ENCODE measurements around the gene ZNHIT1. TPM values are rescaled to one million over a fixed set of nuclear protein-coding genes. Genes with fewer than 3 reads are reported as not detected.

ZNHIT1 gene
- total and polyA plus RNA-seq, 3 experiments from 2014 or later: 50.6 to 66.2 (median 51.7) TPM

- Histone ChIP-seq H3K36me3 (ENCODE audit: insufficient read depth, low read length) (peaks cover 13% of the 10 kb centered on the region), H3K27ac (ENCODE audit: low read depth, low read length) (no peak overlapping the region), H3K27me3 (ENCODE audit: insufficient read depth, low read length, poor library complexity, severe bottlenecking) (no peaks in the 10 kb centered on the region), H3K9me3 (ENCODE audit: low read length) (no peaks in the 10 kb centered on the region), H3K4me1 (ENCODE audit: insufficient read depth, low read length) (no peaks in the 10 kb centered on the region), H3K4me3 (ENCODE audit: low read length) (no peak overlapping the region)
- POLR2A ChIA-PET: no interaction called here
- Mint-ChIP-seq H3K9me3 (no peaks in the 10 kb centered on the region), H3K36me3 (peaks cover 0 to 44% (median 0%) of the 10 kb centered on the region in 3 donors), H3K4me1 (peaks cover 0 to 5% (median 0%) of the 10 kb centered on the region in 3 donors), H3K27ac (peak overlapping the region in 1 of 8 donors; percentile 47), H3K27me3 (peaks cover 0 to 1% of the 10 kb centered on the region in 2 donors), H3K4me3 (no peak overlapping the region)
- DNase-seq: no peak
- CTCF ChIA-PET: interaction anchor here (1.0 to 2.6 kb wide), 4 partner anchors 9 to 47 kb away, joined by 3 to 18 read pairs (median 4); no protein-coding TSS in a partner anchor
These were observed 17.1 kb downstream of the ZNHIT1 start for GRCh38 chr7:101235050-101235449.

- H3K4me1 ChIP-seq (ENCODE audit: insufficient read depth, low read length): no peaks in the 10 kb centered on the region
- POLR2A ChIA-PET: no interaction called here
- no peak overlapping the region for H3K4me3 ChIP-seq (ENCODE audit: low read length)
- Mint-ChIP-seq H3K27me3 (peaks cover 0 to 1% of the 10 kb centered on the region in 2 donors), H3K36me3 (peaks cover 0 to 47% (median 0%) of the 10 kb centered on the region in 3 donors), H3K27ac (peak overlapping the region in 1 of 8 donors; percentile 80), H3K4me3 (no peak overlapping the region), H3K4me1 (peaks cover 0 to 3% (median under 1%) of the 10 kb centered on the region in 3 donors), H3K9me3 (no peaks in the 10 kb centered on the region)
- no peaks in the 10 kb centered on the region for H3K27me3 ChIP-seq (ENCODE audit: insufficient read depth, low read length, poor library complexity, severe bottlenecking)
- H3K9me3 ChIP-seq (ENCODE audit: low read length): no peaks in the 10 kb centered on the region
- CTCF ChIA-PET: interaction anchor here (1.2 to 2.6 kb wide), 3 partner anchors 8 to 47 kb away, joined by 3 to 18 read pairs (median 6); no protein-coding TSS in a partner anchor
- peaks cover 16% of the 10 kb centered on the region for H3K36me3 ChIP-seq (ENCODE audit: insufficient read depth, low read length)
- no peak for DNase-seq
- no peak overlapping the region for H3K27ac ChIP-seq (ENCODE audit: low read depth, low read length)
These were observed 17.6 kb downstream of the ZNHIT1 start for GRCh38 chr7:101235522-101235921.

GRCh38 chr7:101236292-101236835 lies 18.4 kb downstream of the ZNHIT1 start:
- H3K27me3 Mint-ChIP-seq: peaks cover 0 to 1% of the 10 kb centered on the region in 2 donors
- H3K36me3 ChIP-seq (ENCODE audit: insufficient read depth, low read length): peaks cover 20% of the 10 kb centered on the region
- CTCF ChIA-PET: interaction anchor here (2.0 to 2.6 kb wide), 2 partner anchors 7 to 46 kb away, joined by 6 to 18 read pairs; no protein-coding TSS in a partner anchor
- H3K4me1 Mint-ChIP-seq: peaks cover 0 to 4% (median 0%) of the 10 kb centered on the region in 3 donors
- POLR2A ChIA-PET: interaction anchor here (0.9 kb wide), 1 partner anchor 19 kb away, joined by 3 read pairs; the partner anchor contains the start of genes PLOD3 and ZNHIT1
- H3K27ac ChIP-seq (ENCODE audit: low read depth, low read length): no peak overlapping the region
- H3K27ac Mint-ChIP-seq: no peak overlapping the region
- H3K9me3 ChIP-seq (ENCODE audit: low read length): no peaks in the 10 kb centered on the region
- no peak overlapping the region for H3K4me3 Mint-ChIP-seq
- DNase-seq: no peak
- no peaks in the 10 kb centered on the region for H3K27me3 ChIP-seq (ENCODE audit: insufficient read depth, low read length, poor library complexity, severe bottlenecking)
- H3K36me3 Mint-ChIP-seq: peaks cover 0 to 47% (median 0%) of the 10 kb centered on the region in 3 donors
- no peaks in the 10 kb centered on the region for H3K9me3 Mint-ChIP-seq
- H3K4me1 ChIP-seq (ENCODE audit: insufficient read depth, low read length): no peaks in the 10 kb centered on the region
- no peak overlapping the region for H3K4me3 ChIP-seq (ENCODE audit: low read length)

GRCh38 chr7:101237206-101238067 lies 19.5 kb downstream of the ZNHIT1 start, which contains the start of gene CLDN15:
CLDN15 (minus strand) TSS chr7:101237802; CDS start chr7:101237581, 221 bp downstream.
- peaks cover 0 to 1% of the 10 kb centered on the region in 2 donors for H3K27me3 Mint-ChIP-seq
- H3K9me3 Mint-ChIP-seq: no peaks in the 10 kb centered on the region
- ChIA-PET CTCF (no interaction called here), POLR2A (interaction anchor here (0.9 kb wide), 1 partner anchor 20 kb away, joined by 3 read pairs; the partner anchor contains the start of genes PLOD3 and ZNHIT1)
- H3K4me3 ChIP-seq (ENCODE audit: low read length): no peak within 1 kb of the TSS
- no peak within 1 kb of the TSS for H3K27ac Mint-ChIP-seq
- H3K27ac ChIP-seq (ENCODE audit: low read depth, low read length): no peak within 1 kb of the TSS
- H3K4me1 ChIP-seq (ENCODE audit: insufficient read depth, low read length): no peaks in the 10 kb centered on the region
- peaks cover 0 to 43% (median 0%) of the 10 kb centered on the region in 3 donors for H3K36me3 Mint-ChIP-seq
- H3K4me3 Mint-ChIP-seq: no peak within 1 kb of the TSS
- H3K36me3 ChIP-seq (ENCODE audit: insufficient read depth, low read length): peaks cover 20% of the 10 kb centered on the region
- no peak for DNase-seq
- H3K9me3 ChIP-seq (ENCODE audit: low read length): no peaks in the 10 kb centered on the region
- H3K27me3 ChIP-seq (ENCODE audit: insufficient read depth, low read length, poor library complexity, severe bottlenecking): no peaks in the 10 kb centered on the region
- H3K4me1 Mint-ChIP-seq: peaks cover 2 to 8% (median 5%) of the 10 kb centered on the region in 3 donors

- Mint-ChIP-seq H3K36me3 (peaks cover 0 to 46% (median 0%) of the 10 kb centered on the region in 3 donors), H3K9me3 (no peaks in the 10 kb centered on the region), H3K4me3 (no peak overlapping the region), H3K27ac (no peak overlapping the region), H3K27me3 (peaks cover 0 to 1% of the 10 kb centered on the region in 2 donors), H3K4me1 (peaks cover 4 to 17% (median 12%) of the 10 kb centered on the region in 3 donors)
- peaks cover 20% of the 10 kb centered on the region for H3K36me3 ChIP-seq (ENCODE audit: insufficient read depth, low read length)
- H3K27me3 ChIP-seq (ENCODE audit: insufficient read depth, low read length, poor library complexity, severe bottlenecking): no peaks in the 10 kb centered on the region
- POLR2A ChIA-PET: no interaction called here
- no peaks in the 10 kb centered on the region for H3K9me3 ChIP-seq (ENCODE audit: low read length)
- CTCF ChIA-PET: interaction anchor here (1.4 kb wide), 1 partner anchor 46 kb away, joined by 6 read pairs; no protein-coding TSS in a partner anchor
- H3K4me3 ChIP-seq (ENCODE audit: low read length): no peak overlapping the region
- H3K27ac ChIP-seq (ENCODE audit: low read depth, low read length): no peak overlapping the region
- H3K4me1 ChIP-seq (ENCODE audit: insufficient read depth, low read length): peaks cover 9% of the 10 kb centered on the region
- no peak for DNase-seq
These were observed 20.5 kb downstream of the ZNHIT1 start for GRCh38 chr7:101238226-101239182.

GRCh38 chr7:101239191-101239950 lies 21.4 kb downstream of the ZNHIT1 start:
- Mint-ChIP-seq H3K9me3 (no peaks in the 10 kb centered on the region), H3K36me3 (peaks cover 0 to 52% (median 0%) of the 10 kb centered on the region in 3 donors), H3K4me1 (peaks cover 11 to 26% (median 19%) of the 10 kb centered on the region in 3 donors), H3K27me3 (peaks cover 0 to 1% of the 10 kb centered on the region in 2 donors), H3K27ac (no peak overlapping the region), H3K4me3 (no peak overlapping the region)
- ChIA-PET POLR2A (no interaction called here), CTCF (interaction anchor here (1.4 kb wide), 1 partner anchor 47 kb away, joined by 6 read pairs; no protein-coding TSS in a partner anchor)
- no peaks in the 10 kb centered on the region for H3K9me3 ChIP-seq (ENCODE audit: low read length)
- no peak overlapping the region for H3K4me3 ChIP-seq (ENCODE audit: low read length)
- no peak for DNase-seq
- no peaks in the 10 kb centered on the region for H3K27me3 ChIP-seq (ENCODE audit: insufficient read depth, low read length, poor library complexity, severe bottlenecking)
- H3K36me3 ChIP-seq (ENCODE audit: insufficient read depth, low read length): peaks cover 20% of the 10 kb centered on the region
- H3K27ac ChIP-seq (ENCODE audit: low read depth, low read length): peak overlapping the region; percentile 47
- H3K4me1 ChIP-seq (ENCODE audit: insufficient read depth, low read length): peaks cover 16% of the 10 kb centered on the region

- CTCF ChIA-PET: no interaction called here
- no peak for DNase-seq
These were observed 21.9 kb downstream of the ZNHIT1 start for GRCh38 chr7:101239951-101240220.

More at GRCh38 chr7:101239951-101240220, 21.9 kb downstream of the ZNHIT1 start:
- H3K27me3 Mint-ChIP-seq: peaks cover 0 to 1% of the 10 kb centered on the region in 2 donors
- no peaks in the 10 kb centered on the region for H3K9me3 ChIP-seq (ENCODE audit: low read length)
- peaks cover 20% of the 10 kb centered on the region for H3K36me3 ChIP-seq (ENCODE audit: insufficient read depth, low read length)
- no peaks in the 10 kb centered on the region for H3K27me3 ChIP-seq (ENCODE audit: insufficient read depth, low read length, poor library complexity, severe bottlenecking)
- peaks cover 16% of the 10 kb centered on the region for H3K4me1 ChIP-seq (ENCODE audit: insufficient read depth, low read length)
- peaks cover 0 to 58% (median 0%) of the 10 kb centered on the region in 3 donors for H3K36me3 Mint-ChIP-seq
- peaks cover 15 to 31% (median 24%) of the 10 kb centered on the region in 3 donors for H3K4me1 Mint-ChIP-seq
- POLR2A ChIA-PET: no interaction called here
- H3K4me3 ChIP-seq (ENCODE audit: low read length): no peak overlapping the region
- no peaks in the 10 kb centered on the region for H3K9me3 Mint-ChIP-seq
- H3K27ac Mint-ChIP-seq: peak overlapping the region in 1 of 8 donors; percentile 50
- no peak overlapping the region for H3K4me3 Mint-ChIP-seq
- peak overlapping the region; percentile 47 for H3K27ac ChIP-seq (ENCODE audit: low read depth, low read length)

All from CD8-positive, alpha-beta memory T cell (primary cell).